ENCODE data around the gene EIPR1.

The EIPR1 gene

DNA sequence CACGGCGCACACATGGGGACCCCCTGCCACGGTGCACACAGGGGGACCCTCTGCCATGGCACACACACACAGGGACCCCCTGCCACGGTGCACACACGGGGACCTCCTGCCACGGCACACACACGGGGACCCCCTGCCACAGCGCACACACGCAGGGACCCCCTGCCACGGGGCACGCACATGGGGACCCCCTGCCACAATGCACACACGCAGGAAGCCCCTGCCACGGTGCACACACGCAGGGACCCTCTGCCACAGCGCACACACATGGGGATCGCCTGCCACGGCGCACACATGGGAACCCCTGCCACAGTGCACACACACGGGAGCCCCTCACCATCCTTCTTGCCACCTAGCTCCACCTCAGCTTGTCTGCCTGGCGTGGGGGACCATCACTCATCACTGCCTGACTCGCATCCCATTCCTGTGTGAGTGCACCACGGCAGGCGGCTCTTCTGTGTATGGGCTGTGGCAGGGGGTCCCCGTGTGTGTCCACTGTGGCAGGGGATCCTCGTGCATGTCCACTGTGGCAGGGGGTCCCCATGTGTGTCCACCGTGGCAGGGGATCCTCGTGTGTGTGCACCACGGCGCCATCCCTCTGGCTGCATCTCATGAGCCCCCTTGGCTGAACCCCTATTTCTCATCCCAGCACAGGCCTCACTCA is 206.7 kb downstream of the EIPR1 start:
- no peak for DNase-seq

DNA sequence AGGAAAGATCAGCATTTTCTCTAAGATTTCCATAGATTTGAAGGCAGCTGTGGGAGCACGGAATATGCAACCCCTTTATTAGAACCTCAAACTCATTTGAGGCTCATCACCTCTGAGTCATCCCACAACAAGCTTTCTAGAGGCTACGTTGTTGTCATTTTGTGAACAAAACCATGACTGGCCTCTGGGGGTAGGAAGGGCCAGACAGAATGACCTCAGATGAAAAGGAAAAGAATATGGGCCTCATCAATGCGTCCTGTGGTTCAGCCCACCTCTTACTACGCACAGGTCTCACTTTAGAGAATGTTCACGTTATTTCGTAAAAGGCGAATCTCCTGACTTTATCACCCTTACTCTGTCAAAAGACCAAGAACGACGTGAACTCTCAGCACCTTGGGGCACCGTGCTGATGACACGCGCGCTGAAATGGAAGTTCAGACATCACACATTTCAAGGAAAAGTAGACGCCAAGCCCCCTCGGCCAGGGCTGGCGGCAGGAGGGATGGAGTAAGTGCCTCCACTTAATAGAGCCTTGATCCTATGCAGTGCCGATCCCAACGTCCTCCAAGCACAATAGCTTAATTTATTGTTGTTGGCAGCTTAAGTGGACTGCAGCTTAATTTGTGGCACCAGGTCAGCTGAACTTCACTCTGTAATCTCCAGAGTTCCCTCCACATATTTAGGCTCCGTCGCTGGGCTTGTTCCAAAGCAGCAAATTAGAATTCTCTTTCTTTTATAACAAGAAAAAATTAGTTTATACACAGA is 208.3 kb downstream of the EIPR1 start:
- DNase-seq, result no peak

DNA sequence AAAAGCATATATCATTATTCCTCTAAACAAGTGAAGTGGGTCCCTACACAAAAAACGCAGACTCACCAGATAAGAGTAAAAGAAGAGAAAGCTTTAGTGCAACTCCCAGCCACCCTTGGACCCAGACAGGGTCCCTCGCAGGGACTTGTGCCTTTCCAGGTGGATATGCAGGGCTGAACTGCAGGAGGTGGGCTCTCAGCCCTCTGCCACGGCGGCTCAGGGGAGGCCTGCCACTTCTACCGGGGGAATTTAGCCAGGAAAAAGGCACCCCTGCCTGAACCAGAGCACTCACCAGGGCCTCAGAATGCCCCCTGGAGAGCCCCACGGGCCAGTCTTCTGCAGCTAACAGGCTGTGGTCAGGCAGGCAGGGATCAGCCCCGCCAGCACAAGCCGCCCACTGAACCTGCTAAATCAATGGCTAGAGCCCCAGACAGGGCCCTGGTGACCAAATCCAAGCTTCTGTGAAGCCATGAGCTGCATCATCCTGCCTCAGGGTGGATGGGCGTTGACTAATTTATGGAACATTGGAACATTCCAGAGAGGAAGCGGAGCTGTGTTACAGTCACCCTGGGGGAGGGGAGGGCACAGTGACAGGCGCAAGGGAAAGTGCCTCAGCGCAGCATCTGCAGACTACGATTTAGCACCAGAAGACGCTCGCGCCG is 209.3 kb downstream of the EIPR1 start:
- DNase-seq, result no peak

DNA sequence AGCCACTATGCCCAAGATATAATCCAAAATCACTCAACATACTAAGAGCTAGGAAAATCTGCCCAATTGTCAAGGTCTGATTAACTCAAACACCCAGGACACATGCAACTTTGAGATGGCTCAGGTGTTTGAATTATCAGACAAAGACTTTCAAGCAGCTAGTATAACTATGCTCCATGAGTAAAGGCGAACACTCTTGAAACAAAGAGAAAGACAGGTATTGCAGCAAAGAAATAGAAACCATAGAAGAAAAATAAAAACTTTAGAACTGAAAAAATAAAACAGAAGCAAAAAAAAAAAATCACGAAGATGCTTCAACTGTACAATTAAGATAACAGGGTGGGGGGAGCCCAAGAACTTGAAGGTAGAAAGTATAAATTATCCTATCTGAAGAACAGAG is 214.2 kb downstream of the EIPR1 start:
- no peak for DNase-seq

DNA sequence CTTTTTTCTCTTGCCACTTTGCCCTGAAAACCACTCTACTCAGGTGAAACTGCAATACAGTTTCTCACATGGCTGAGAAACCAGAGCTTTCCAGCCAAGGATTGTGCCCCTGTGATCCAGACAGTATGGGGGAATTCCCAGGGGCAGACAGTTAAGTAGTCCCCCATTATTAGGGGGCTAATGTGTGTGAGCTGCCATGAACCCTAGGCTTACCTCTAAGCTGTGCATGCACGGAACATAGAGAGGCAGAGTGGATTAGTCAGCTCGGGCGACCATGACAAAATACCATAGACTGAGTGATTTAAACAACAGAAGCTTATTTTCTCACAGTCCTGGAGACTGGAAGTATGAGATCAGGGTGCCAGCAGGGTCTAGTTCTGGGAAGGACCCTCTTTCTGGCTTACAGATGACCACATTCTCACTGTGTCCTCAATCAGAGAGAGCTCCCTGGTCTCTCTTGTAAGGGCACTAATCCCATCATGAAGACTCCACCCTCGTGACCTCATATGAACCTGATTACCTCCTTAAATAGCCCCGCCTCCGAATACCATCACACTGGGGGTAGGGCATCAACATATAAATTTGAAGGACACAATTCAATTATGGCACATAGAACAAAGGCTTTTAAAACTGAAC is 215.1 kb downstream of the EIPR1 start:
- no peak for DNase-seq

DNA sequence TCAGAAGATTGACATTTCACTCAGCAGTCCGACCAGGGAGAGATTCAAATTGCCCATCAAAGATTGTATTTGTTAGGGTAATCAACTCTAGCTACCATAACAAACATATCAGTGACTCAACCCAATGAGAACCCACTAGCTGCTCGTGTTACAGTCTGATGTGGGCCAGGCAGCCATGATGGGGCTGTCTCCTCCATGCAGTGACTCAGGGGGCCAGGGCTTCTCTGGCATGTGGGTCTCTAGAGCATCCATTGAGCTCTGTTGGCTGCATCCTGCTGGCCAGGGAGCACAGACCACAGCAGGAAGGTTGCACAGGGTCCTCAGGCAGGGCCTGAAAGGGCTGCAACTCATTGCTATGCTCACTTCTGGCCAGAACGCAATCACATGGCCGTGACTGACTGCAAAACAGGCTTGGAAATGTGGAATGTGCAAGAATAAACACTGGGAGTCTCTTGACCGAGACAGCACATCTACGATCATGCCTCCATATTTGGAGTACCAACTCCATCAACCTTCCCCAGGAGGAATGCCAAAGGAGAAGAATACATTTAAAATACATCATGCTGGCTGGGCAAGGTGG is 216.8 kb downstream of the EIPR1 start:
- DNase-seq, result no peak

DNA sequence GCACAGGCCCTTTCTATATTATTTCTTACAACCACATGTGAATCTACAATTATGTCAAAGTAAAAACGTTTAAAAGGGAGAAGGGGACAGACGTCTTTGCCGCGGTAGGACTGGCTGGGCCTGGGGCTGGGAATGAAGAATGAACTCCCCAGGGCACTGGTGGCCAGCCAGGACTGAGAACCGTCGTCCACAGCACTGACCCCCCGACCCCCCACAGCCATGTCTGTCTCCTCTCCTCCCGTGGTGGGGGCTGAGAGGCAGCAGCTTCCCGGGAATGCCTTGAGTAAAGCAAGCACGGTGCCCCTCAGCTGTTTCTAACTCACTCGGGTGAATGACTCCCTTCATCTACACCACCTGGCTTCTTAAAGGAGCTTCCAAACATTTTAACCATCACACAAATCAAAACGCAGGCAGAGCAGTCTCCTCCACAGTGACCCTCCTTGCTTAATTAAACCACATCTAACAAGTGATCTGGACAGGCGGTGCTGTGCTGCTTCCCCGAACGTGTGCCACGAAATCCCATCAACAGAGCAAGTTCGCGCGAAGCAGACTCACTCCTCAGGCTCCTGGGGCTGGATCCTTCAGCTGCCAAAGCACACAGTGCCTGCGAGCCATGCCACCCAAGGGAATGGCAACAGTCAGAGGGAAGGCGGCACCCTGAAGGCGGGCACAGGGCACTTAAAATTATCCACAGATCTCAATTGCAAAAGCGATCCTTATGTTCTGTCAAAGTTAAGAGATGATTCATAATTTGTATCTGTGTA is 217.7 kb downstream of the EIPR1 start:
- no peak for DNase-seq

DNA sequence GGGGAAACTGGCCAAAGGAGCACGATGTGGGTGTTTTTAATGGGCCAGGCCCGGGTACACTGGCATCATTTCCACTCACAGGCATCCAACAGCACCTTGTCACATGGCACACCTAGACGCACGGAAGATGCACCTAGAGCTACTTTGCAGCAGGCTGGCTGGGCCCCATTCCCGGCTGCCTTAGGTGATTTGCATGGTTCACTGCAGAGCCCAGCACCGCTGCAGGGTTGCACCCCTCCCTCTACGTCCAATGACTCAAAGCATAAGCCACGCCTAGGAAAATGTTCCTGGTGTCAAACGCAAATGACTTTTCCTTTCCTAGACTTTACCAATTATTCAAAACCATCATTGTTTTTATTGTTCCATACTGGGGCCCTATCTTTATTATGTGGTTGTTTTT is 222.9 kb downstream of the EIPR1 start:
- no peak for DNase-seq

DNA sequence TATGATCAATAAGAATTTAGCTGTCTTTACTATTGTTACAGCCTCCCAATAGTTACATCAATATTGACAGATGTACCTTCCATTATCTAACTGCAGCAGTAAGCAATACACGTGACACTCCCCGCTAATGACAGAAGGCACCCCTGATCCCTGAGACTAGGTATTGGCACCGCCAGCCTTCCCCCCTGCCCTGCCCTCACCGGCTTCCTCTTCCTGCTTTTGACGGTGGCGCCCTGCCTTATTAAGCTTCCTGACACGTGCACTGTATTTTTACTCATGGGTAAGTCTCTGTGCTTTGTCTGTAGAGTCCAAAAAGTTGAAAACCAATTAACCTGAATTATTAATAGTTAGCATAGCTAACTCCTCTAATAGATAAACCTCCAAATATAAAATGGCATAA is 223.5 kb downstream of the EIPR1 start:
- no peak for DNase-seq

DNA sequence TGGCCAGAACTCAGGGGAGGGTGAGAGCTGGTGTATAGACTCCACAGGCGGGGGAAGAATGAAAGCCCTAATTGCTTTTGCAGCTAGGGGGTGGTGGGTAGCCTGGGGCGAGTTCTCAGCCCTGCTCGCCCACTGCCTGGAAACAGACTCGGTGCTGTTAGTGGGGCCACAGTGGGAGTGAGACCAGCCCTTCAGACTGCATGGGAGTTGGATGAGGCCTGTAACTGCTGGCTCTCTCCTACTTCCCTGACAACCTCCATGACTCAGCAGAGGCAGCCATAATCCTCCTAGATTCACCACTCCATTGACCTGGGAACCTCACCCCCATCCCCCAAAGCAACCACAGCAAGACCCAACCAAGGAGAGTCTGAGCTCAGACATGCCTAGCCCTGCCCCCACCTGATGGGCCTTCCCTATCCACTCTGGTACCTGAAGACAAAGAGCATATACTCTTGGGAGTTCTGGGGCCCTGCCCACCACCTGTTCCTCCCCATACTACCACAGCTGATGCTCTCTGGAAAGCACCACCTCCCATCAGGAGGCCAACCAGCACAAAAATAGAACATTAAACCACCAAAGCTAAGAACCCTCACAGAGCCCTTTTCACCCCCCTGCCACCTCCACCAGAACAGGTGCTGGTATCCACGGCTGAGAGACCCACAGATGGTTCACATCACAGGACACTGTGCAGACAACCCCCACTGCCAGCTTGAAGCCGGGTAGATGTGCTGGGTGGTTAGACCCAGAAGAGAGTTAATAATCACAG is 226.3 kb downstream of the EIPR1 start:
- DNase-seq, result no peak

DNA sequence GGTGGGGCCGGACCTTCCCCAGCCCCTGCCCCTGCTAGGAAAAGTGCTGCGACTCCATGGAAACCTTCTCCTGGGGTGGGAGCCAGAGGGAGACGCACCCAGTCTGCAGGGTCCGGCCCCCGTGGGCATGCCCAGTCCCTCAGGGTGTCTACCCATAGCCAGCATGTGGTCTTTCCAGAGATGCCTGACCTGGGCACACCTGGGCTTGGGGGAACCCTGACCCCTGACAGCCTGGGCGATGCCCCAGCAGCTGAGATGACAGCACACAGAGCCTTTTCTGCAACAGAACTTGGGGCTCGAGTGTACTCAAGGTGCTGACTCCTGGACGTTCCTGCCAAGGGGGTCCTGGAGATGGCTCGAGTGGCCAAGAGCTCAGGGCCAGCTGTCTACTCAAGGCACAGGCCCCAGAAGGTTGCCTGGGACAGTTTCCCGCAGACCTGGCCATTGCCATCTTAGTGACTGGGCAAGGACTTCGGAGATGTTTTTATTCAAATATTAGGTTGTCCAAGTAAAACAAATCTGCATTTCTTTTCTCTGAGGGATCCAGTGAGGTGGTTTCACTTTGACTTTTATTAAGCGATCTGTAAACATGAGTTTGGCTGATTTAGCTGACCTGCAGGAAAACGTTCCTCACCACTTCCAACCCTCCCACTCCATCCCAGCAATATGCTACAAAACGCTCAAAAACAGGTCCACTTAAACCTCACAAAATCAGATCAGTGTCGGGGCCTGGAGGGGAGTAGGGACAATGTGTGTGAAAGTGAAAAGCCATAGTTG is 228.0 kb downstream of the EIPR1 start:
- DNase-seq, result no peak

DNA sequence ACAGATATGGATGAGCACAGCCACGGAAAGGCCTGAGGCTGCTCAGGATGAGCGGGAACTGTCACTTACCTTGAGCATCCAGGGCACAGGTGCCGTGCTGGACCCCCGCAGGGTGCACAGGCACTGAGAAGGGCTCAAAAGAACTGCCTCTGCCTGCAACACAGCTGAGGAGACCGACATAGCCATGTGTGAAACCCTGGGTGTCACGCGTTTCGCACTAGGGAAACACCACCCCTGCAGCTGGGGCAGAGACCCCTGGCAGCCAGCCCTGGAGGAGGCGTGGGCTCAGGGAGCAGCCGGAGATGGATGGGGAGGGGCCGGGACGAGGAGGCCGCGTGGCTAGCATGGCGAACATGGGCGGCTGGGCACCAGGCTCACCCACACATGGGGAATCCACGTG is 228.9 kb downstream of the EIPR1 start:
- DNase-seq, result no peak

DNA sequence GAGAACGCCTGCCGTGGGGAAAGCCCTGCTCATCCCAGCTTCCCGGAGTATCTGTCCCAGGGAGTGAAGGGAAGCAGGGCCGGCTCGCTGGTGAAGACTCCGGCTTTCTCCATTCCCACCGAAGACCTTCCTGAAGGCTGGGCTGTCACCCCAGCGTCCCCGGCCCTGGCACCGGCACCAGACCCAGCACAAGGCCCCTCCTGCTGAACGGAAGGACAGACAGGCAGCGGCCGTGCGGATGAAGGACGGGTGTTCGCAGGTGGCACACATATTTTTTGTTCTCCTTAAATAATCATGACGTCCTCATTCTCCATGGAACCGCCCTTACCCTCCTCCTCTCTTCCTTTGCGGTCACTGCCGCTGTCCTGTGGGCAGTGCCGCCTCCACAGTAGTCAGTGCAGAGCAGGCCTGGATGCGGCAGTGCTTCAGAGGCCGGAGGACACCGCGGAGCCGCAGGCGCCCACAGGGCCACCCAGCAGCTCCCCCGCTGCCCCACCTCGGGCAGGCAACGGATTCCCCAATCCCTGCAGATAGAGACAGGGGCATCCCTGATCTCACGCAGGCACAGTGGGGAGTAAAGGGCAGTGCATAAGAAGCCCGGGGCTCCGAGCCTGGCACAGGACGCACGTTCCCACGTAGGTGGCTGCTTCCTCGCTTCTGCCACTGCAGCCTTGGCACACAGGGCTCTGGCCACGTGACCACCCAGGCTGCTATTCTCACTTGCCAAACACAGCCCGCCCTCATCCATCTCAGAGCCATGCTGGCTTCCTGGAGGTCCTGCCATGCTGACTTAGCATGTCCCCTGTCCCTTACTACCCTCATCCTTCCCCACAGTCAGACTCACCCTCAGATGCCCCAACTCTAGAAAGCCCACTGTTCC is 229.7 kb downstream of the EIPR1 start:
- DNase-seq, result no peak

DNA sequence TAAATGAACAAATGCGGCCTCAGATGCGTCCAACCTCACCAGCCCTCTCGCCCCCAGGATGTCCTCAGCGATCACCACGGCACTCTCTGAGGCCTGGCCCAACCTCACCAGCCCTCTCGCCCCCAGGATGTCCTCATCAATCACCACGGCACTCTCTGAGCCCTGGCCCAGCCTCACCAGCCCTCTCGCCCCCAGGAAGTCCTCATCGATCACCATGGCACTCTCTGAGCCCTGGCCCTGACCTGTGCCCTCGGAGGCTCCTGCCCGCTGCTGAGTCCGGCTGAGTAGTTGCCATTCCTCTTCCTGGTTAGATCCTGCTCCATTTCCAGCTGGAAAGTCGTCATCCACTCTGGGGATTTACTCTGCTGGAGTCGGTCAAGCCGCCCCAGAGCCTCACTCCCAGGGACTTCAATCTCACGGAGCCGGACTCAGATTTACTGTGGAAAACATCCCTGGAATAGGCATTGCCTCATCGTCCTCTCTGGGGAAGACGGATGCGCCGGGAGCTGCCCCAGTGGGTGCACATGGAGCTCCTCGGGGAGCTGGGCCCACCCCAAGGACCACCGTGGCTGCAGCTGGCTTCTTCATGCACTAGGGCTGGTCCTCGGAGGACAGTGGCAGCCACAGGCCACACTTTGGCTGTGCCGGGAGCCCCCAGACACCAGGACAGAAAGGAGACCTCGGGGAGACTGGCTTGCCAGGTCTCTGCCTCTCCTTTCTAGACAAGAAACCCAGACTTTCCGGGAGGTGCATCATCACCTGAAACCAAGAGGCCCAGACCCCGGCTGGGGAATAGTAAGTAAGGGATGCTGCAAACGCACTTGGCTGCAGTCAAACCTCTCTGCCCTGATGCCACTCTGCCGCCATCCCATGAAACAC is 230.6 kb downstream of the EIPR1 start:
- no peak for DNase-seq

DNA sequence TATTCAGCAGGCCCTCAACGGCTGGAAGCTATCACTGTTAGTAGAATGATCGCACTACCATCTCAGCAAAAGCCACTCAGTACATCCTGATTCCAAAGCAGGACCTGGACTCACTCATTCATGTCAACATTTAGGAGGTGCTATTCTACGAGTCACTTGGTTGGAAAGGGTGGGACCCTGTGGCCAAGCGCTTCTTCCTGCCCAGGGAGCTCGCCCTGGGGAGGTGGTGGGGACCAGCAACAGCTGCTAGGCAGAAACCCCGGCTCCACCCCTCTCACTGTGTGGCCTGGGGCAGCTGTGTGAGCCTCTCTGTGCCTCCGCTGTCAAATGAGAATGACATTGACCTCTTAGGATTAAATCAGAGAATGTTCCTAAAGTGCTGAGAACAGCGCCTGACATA is 231.4 kb downstream of the EIPR1 start:
- DNase-seq, result no peak

DNA sequence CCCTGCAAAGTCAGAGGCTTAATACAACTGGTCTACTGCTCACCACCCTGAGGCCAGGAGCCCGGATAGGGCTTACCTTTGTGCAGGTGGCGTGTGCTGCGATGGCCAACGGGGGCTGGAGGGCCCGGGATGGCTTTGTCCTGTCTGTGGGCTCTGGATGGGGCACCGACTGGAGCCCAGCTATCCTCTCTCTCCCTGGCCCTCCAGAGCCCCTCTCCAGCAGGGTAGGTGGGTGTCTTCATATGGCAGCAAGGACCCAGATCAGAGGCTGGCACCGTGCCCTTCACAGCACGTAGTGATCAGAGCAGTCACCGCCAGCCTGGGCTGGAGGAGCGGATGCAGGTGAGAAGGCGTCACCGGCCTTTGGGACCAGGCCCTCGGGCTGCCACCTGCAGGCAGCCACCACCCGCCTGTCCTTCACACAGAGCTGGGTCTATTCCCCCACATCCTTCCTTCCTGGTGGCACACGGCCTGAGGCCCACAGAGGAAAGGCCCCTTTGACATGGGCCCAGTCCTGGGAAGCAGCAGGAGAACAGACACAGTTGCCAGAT is 232.1 kb downstream of the EIPR1 start:
- DNase-seq, result no peak

DNA sequence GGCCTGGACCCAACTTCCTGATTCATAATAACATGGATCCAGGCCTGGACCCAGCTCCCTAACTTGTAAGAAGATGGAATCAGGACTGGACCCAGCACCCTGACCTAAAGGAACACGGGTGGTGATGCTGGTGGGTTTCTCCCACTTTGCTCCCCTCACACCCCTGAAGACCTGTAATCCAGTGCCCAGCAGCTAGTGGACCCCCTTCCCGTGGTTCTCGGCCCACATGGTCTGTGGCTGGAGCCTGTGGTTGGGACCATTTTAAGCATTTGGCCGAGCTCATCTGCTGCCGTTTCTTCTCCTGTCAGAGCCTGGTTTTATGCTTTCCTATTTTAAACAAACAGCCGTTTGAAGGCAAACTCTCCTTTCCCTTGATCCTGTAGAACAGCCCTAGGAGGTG is 232.8 kb downstream of the EIPR1 start:
- no peak for DNase-seq

DNA sequence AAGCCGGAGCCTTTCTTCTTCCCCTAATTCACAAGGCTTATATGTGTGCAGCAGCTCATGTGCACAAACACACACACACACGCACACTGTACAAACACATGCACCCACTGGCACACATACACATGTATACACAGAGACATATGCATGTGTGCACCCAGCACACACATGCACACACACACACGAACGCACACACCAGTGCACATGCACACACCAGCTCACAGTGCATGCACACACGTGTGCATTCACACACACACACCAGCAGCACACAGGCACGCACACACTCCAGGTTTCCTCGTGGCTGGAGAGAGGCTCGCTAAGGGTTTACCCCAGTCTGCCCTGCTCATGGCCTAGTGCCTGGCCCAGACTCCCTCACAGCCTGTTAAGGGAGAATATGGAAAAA is 234.0 kb downstream of the EIPR1 start:
- DNase-seq, result no peak

All from activated naive CD4-positive, alpha-beta T cell treated with Interleukin-2 at 50 U/mL for 16 hours (primary cell).